Kidney (tissue), 14 donors: Measurements from ENCODE around the gene TRIM59. TPM values are rescaled to one million over a fixed set of nuclear protein-coding genes. Genes with fewer than 3 reads are reported as not detected.

Experiments used
- DNase-seq, 5 donors: peaks; one replicate each; pipeline ENCODE4 v3.0.0-alpha.2; 2013 to 2020
- FAIRE-seq: peaks from 2 replicates; lab custom pipeline; 2012; peaks lifted over from hg19 to GRCh38; lab: Jason Lieb, UNC
- H3K27ac ChIP-seq, 2 donors: one replicate each; pipeline ENCODE4 v1.7.0; 2013; ENCODE audit warnings: low read depth in 2 of 2, low read length in 2 of 2, inconsistent platforms in 1 of 2
- H3K27me3 ChIP-seq: one replicate; pipeline ENCODE4 v1.7.1; 2013; ENCODE audit warnings: low read length, inconsistent platforms; ENCODE audit not compliant: control insufficient read depth, insufficient read depth
- H3K36me3 ChIP-seq, 3 donors: one replicate each; pipeline versions ENCODE4 v1.7.0 to v1.7.1; 2013; ENCODE audit warnings: low read length in 3 of 3, control low read depth in 1 of 3, inconsistent platforms in 1 of 3; ENCODE audit not compliant: insufficient read depth in 3 of 3, control insufficient read depth in 2 of 3
- H3K4me1 ChIP-seq, 3 donors: one replicate each; pipeline versions ENCODE4 v1.7.0 to v1.7.1; 2013; ENCODE audit warnings: low read length in 3 of 3, inconsistent platforms in 1 of 3, low read depth in 1 of 3; ENCODE audit not compliant: control insufficient read depth in 2 of 3, insufficient read depth in 2 of 3
- H3K4me3 ChIP-seq, 3 donors: one replicate each; pipeline versions ENCODE4 v1.7.0 to v1.8.1; 2013; ENCODE audit warnings: low read length in 3 of 3, control low read depth in 1 of 3, inconsistent platforms in 1 of 3
- H3K9ac ChIP-seq, 3 donors: one replicate each; pipeline versions ENCODE4 v1.7.0 to v1.7.1; 2013; ENCODE audit warnings: low read length in 3 of 3, control low read depth in 1 of 3, inconsistent platforms in 1 of 3
- H3K9me3 ChIP-seq, 3 donors: one replicate each; pipeline versions ENCODE4 v1.7.0 to v1.7.1; 2013; ENCODE audit warnings: low read length in 3 of 3, control low read depth in 1 of 3, inconsistent platforms in 1 of 3; ENCODE audit not compliant: control insufficient read depth in 2 of 3, insufficient read depth in 1 of 3
- CTCF ChIP-seq: IDR thresholded peaks from 3 replicates; pipeline ENCODE4 v1.5.1; 2012; ENCODE audit warnings: mild to moderate bottlenecking, moderate library complexity, borderline replicate concordance; ENCODE audit not compliant: insufficient read depth; ENCODE audit errors: extremely low read depth
- intact Hi-C: fragments of 100-400 bp; cut with DNase I; formaldehyde crosslinking; loops from one replicate; pipeline ENCODE4 v1.11.1; 2022
- polyA plus RNA-seq: library from polyadenylated mRNA; stranded (reverse); fragments of 350-450 nt; fragmentation: Illumina TruSeq; extraction: RNeasy Lipid Tissue Mini Kit (QIAGEN cat#74804); gene quantifications from one replicate; pipeline ENCODE4 v1.2.3, GENCODE V29; 2014; ENCODE audit warnings: low read depth, low replicate concordance; ENCODE audit not compliant: insufficient read depth
- total RNA-seq: library from RNA; stranded (reverse); fragmentation: NEBNext Ultra II Directional; extraction: Animal tissue kit (Norgen Biotek cat#: 25700); gene quantifications from one replicate; pipeline ENCODE4 v1.2.1, GENCODE V29; 2021
- donor health status: control.
- donor health status: control.
- donor health status: control.
- donor health status: control.
- donor health status: control.
- donor health status: DM: yes; HTN: yes; CAD: no.
- donor health status: Normal renal cell carcinoma (clear cell type).

TRIM59 gene
- total and polyA plus RNA-seq, 2 donors from 2014 or later: 0.84 to 4.8 TPM

GRCh38 chr3:160472344-160472743, 22.8 kb upstream of the TRIM59 start:
- Histone ChIP-seq H3K9me3 (peaks cover 0 to 3% (median 0%) of the 10 kb centered on the region in 3 donors), H3K4me1 (no peaks in the 10 kb centered on the region), H3K9ac (no peak overlapping the region), H3K27me3 (no peaks in the 10 kb centered on the region), H3K27ac (no peak overlapping the region), H3K36me3 (no peaks in the 10 kb centered on the region), H3K4me3 (no peak overlapping the region)
- FAIRE-seq (no peak), DNase-seq (no peak)
- no peak for TF ChIP-seq CTCF
- intact Hi-C loops: no loop called here

GRCh38 chr3:160471892-160472291, 22.3 kb upstream of the TRIM59 start:
- Histone ChIP-seq H3K9me3 (peaks cover 0 to 3% (median 0%) of the 10 kb centered on the region in 3 donors), H3K4me3 (no peak overlapping the region), H3K27ac (no peak overlapping the region), H3K4me1 (no peaks in the 10 kb centered on the region), H3K36me3 (no peaks in the 10 kb centered on the region), H3K27me3 (no peaks in the 10 kb centered on the region), H3K9ac (no peak overlapping the region)
- no peak for TF ChIP-seq CTCF
- intact Hi-C loops: no loop called here
- no peak for DNase-seq
- FAIRE-seq: no peak

GRCh38 chr3:160470181-160470580, 20.6 kb upstream of the TRIM59 start:
- Histone ChIP-seq H3K9me3 (peaks cover 0 to 3% (median 0%) of the 10 kb centered on the region in 3 donors), H3K36me3 (no peaks in the 10 kb centered on the region), H3K4me1 (no peaks in the 10 kb centered on the region), H3K27ac (no peak overlapping the region), H3K27me3 (no peaks in the 10 kb centered on the region), H3K4me3 (no peak overlapping the region), H3K9ac (no peak overlapping the region)
- intact Hi-C loops: no loop called here
- no peak for TF ChIP-seq CTCF
- DNase-seq (no peak), FAIRE-seq (no peak)

- Histone ChIP-seq H3K4me3 (no peak overlapping the region), H3K27ac (no peak overlapping the region), H3K36me3 (no peaks in the 10 kb centered on the region), H3K27me3 (no peaks in the 10 kb centered on the region), H3K9ac (no peak overlapping the region), H3K4me1 (no peaks in the 10 kb centered on the region), H3K9me3 (no peaks in the 10 kb centered on the region)
- FAIRE-seq (no peak), DNase-seq (no peak)
- intact Hi-C loops: no loop called here
- no peak for TF ChIP-seq CTCF
Measured at GRCh38 chr3:160464971-160465370, 15.4 kb upstream of the TRIM59 start.
